Measurements from ENCODE around the gene WFDC9. TPM values are rescaled to one million over a fixed set of nuclear protein-coding genes. Genes with fewer than 3 reads are reported as not detected.
"Not testable (repeated sequence)": the region's sequence is repeated elsewhere in the genome, so short reads cannot be mapped to it uniquely, and the experiment has no call there.

WFDC9 gene
- total RNA-seq (2014; rRNA removed; shearing (Covaris generic)) = not detected in 2 replicates
- not detected in 2 replicates for polyA plus RNA-seq (2015; cell fraction: cytosol; rRNA removed)
- polyA plus RNA-seq (2015; cell fraction: nucleus; rRNA removed) = not detected in 2 replicates

DNA sequence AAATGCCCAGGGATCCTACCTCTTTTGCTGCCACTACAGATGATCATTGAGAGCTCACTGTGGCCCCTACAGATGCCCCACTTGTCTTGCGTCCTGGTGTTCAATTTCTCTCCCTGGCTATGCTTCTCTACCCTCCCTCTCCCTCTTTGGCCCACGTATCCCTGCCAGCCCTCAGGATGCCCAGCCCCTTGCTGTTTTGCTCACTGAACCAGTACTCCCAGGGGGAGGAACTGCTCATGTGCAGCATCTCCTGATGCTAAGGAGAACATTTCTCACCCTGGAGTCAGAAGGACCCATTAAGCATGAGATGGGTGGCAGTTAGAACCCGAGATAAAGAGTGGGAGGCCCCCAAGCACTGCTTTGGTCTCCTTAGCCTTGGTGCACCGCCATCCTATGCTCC is at the start of gene WFDC9:
TSS of gene WFDC9 (minus strand) at position 101 of the 400 bp plus-strand sequence. CDS start 21,103 bp downstream, outside the sequence.
- in situ Hi-C loops (cut with HindIII; ENCODE audit: low pct_unique_long_range_greater_than_20kb, low sequenced_read_pairs) = no loop called here
- no peak for DNase-seq (ENCODE audit: low read depth, low spot score)

DNA sequence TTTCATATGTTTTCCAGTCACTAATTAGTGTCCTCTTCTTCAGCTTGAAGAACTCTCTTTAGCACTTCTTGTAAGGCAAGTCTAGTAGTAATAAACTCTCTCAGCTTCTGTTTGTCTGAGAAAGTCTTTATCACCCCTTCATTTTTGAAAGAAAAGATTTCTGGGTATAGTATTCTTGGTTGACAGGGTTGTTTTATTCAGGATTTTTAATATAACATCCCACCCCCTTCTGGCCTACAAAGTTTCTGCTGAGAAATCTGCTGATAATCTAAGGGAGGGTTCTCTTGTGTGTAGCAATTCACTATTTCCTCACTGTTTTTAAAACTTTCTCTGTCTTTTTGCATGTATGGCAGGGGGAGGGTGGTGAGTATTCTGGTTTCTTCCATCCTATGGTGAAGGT is 48.6 kb upstream of the WFDC9 start:
- DNase-seq (ENCODE audit: low read depth, low spot score) = no peak
- in situ Hi-C loops (cut with HindIII; ENCODE audit: low pct_unique_long_range_greater_than_20kb, low sequenced_read_pairs) = no loop called here

DNA sequence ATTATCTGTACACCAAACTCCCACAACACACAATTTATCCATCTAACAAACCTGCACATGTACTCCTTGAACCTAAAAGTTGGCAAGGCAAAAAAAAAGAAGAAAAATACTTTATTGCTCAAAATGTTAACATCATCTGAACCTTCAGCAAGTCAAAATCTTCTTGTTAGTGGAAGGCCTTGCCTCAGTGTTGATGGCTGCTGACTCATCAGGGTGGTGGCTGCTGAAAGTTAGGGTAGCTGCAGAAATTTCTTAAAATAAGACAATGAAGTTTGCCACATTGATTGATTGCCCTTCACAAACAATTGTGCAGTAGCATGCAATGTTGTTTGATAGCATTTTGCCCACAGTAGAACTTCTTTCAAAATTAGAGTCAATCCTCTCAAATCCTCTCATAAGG is 41.7 kb upstream of the WFDC9 start:
- DNase-seq (ENCODE audit: low read depth, low spot score) = no peak
- in situ Hi-C loops (cut with HindIII; ENCODE audit: low pct_unique_long_range_greater_than_20kb, low sequenced_read_pairs) = no loop called here

DNA sequence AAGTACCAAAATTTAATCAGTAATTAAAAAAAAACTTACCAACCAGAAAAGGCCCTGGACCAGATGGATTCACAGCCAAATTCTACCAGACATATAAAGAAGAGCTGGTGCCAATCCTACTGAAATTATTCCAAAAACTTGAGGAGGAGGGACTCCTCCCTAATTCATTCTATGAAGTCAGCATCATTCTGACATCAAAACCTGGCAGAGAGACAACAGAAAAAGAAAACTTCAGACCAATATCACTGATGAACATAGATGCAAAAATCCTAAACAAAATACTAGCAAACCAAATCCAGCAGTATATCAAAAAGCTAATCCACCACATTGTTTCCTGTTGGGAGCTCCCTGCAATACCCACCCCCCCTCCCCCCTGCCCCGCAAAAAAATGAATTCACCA is 39.1 kb upstream of the WFDC9 start, which contains the start of gene WFDC11:
TSS of gene WFDC11 (minus strand) at position 101 of the 400 bp plus-strand sequence. CDS start 19,639 bp downstream, outside the sequence.
- DNase-seq (ENCODE audit: low read depth, low spot score) = no peak
- in situ Hi-C loops (cut with HindIII; ENCODE audit: low pct_unique_long_range_greater_than_20kb, low sequenced_read_pairs) = no loop called here

DNA sequence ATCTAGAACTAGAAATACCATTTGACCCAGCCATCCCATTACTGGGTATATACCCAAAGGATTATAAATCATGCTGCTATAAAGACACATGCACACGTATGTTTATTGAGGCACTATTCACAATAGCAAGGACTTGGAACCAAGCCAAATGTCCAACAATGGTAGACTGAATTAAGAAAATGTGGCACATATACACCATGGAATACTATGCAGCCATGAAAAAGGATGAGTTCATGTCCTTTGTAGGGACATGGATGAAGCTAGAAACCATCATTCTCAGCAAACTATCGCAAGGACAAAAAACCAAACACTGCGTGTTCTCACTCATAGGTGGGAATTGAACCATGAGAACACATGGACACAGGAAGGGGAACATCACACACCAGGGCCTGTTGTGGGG is 26.0 kb upstream of the WFDC9 start:
- DNase-seq (ENCODE audit: low read depth, low spot score); in situ Hi-C loops (cut with HindIII; ENCODE audit: low pct_unique_long_range_greater_than_20kb, low sequenced_read_pairs): not testable (repeated sequence)

DNA sequence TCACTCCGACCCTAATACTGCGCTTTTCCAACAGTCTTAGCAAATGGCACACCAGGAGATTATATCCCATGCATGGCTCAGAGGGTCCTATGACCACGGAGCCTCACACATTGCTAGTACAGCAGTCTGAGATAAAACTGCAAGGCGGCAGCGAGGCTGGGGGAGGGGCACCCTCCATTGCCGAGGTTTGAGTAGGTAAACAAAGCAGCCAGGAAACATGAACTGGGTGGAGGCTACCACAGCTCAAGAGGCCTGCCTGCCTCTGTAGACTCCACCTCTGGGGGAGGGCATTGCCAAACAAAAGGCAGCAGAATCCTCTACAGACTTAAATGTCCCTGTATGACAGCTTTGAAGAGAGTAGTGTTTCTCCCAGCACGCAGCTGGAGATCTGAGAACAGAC is 20.6 kb upstream of the WFDC9 start:
- in situ Hi-C loops (cut with HindIII; ENCODE audit: low pct_unique_long_range_greater_than_20kb, low sequenced_read_pairs); DNase-seq (ENCODE audit: low read depth, low spot score): not testable (repeated sequence)

DNA sequence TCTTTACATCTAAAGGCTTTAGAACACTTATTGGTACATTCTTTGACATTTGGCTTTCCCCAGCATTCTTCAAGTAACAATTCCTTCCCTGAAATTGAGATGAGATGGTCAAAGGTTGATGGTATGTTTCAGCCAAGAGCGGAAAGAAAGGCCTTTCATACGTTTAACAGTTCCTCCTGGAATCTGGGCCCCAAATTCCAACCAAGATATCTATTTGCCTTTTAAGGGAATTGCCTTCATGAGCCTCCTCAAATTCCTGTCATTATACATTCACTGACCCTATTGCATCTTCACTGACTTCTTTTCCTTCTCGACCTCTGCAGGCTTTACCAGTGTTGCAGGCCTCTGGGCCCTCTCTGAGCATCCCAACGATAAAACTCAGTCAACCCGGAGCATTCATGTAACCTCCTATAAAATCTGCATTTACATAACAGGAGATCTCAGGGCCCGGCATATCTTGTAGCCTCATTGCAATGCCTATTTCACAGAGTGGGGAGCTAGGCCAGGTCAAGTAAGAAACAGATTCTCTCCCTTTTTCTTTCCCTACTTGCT is 18.3 kb upstream of the WFDC9 start:
- DNase-seq (ENCODE audit: low read depth, low spot score) = no peak
- in situ Hi-C loops (cut with HindIII; ENCODE audit: low pct_unique_long_range_greater_than_20kb, low sequenced_read_pairs) = no loop called here

DNA sequence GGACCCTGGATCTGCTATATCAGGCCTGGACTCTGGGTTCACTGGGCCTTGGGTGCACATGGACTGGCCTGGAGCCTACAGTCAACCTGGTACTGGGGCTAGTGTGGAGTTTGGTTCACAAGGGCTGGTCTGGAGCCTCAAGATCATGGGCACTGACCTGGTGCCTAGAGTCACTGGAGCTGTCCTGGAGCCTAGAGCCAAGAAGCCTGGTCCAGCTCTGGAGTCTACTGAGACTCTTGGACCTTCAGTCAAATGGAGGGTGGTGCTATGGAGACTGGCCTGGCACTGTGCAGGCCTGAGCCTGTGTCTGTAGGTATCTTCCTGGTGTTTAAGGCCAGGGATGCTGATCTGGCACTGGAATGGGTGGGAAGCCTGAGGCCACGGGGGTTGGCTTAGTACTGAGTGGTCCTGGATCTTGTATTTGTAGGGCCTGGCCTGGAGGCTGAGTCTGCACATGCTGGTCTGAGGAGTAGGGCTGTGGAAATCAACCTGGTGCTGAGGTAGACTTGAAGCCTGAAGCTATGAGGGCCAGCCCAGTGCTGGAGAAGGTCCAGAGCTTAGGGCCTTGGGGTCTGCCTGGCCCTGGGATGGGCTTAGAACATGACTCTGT is 16.5 kb upstream of the WFDC9 start:
- no peak for DNase-seq (ENCODE audit: low read depth, low spot score)
- in situ Hi-C loops (cut with HindIII; ENCODE audit: low pct_unique_long_range_greater_than_20kb, low sequenced_read_pairs) = no loop called here

DNA sequence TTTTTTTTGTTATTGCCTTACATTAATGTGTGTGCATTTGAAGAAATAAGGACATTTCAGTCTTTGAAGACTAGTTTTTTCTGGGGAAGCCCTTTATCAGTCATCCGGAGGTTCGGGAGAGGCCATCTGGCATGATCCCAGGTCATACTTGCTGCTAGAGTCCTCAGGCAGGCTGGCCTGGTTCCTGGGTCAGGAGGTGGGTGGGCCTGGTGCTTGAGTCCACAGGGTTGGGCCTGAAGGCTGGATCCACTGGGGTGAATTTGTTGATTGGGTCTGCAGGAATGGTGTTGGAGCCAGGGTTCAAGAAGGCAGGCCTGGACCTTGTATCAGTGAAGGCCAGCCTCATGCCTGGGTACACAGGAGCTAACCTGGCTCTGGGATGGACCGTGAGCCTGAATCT is 15.8 kb upstream of the WFDC9 start:
- in situ Hi-C loops (cut with HindIII; ENCODE audit: low pct_unique_long_range_greater_than_20kb, low sequenced_read_pairs) = no loop called here
- DNase-seq (ENCODE audit: low read depth, low spot score) = no peak

DNA sequence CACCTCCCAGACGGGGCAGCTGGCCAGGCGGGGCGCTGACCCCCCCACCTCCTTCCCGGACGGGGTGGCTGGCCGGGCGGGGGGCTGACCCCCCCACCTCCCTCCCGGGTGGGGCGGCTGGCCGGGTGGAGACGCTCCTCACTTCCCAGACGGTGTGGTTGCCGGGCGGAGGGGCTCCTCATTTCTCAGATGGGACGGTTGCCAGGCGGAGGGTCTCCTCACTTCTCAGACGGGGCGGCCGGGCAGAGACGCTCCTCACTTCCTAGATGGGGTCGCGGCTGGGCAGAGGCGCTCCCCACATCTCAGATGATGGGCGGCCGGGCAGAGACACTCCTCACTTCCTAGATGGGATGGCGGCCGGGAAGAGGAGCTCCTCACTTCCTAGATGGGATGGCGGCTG is 14.8 kb upstream of the WFDC9 start:
- in situ Hi-C loops (cut with HindIII; ENCODE audit: low pct_unique_long_range_greater_than_20kb, low sequenced_read_pairs); DNase-seq (ENCODE audit: low read depth, low spot score): not testable (repeated sequence)

DNA sequence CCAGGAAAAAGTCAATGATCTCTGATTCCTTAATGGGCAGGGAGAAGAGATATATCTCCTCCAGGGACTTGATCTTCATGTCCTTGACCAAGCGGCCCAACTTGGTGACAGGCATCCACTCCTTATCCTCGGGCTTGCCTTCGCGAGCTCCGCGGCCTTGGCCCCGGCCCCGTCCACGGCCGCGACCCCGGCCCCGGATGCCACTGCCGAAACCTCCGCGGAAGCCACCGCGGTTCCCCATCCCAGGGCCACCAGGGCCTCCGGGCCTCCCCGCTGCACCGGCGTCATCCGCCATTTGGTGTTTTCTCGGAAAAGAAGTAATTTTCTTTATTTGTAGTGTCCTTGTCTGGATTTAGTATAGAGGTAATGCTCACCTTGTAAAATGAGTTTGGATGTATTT is 10.0 kb upstream of the WFDC9 start:
- in situ Hi-C loops (cut with HindIII; ENCODE audit: low pct_unique_long_range_greater_than_20kb, low sequenced_read_pairs); DNase-seq (ENCODE audit: low read depth, low spot score): not testable (repeated sequence)

DNA sequence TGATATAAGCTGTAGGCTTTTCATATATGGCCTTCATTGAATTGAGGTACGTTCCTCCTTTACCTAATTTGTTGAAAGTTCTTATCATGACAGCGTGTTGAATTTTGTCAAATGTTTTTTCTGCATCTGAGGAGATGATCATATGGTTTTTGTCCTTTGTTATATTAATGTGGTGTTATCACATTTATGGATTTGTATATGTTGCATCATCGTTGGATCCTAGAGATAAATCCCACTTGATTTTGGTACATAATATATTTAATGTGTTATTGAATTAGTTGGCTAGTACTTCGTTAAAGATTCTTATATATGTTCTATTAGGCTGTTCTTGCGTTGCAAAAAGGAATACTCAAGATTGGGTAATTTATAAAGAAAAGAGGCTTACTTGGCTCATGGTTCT is 8.6 kb upstream of the WFDC9 start:
- DNase-seq (ENCODE audit: low read depth, low spot score) = no peak
- in situ Hi-C loops (cut with HindIII; ENCODE audit: low pct_unique_long_range_greater_than_20kb, low sequenced_read_pairs) = no loop called here

DNA sequence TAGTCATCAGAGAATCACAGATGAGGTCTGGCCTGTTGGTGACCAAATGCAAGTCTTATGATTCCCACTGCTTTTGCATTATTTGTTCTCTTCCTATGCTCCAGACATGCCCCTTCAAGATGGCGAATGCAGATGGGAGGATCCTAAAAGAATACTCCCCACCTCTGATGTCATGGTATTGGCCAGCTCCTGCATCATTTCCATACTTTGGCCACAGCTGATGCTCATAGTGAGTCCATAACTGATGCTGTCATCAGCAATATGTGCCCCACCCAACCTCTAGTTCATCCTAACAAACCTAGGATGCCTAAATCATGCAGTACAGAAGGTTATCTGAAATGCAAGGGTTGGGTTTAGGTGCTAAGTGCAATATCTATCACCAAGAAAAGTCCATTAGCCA is 5.4 kb upstream of the WFDC9 start:
- no peak for DNase-seq (ENCODE audit: low read depth, low spot score)
- in situ Hi-C loops (cut with HindIII; ENCODE audit: low pct_unique_long_range_greater_than_20kb, low sequenced_read_pairs) = no loop called here

DNA sequence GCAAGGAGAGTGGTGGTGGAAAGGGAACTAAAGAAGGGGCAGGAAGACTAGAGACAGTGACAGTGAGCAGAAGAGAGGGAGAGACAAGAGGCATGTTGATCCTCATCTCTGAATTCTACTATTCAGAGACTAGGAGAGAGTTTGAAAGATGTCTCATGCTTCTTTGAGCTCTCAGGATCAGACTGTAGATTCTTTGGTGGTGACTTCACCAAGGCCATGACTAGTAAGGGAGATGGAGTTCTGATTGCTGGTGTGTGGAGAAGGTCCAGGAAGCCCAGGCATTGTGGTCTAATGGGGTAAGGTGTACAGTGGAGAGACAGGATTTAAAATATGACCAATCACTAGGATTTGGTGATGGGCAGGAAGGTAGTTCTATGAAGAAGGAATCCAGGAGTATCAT is 713 bp downstream of the WFDC9 start:
- in situ Hi-C loops (cut with HindIII; ENCODE audit: low pct_unique_long_range_greater_than_20kb, low sequenced_read_pairs) = no loop called here
- DNase-seq (ENCODE audit: low read depth, low spot score) = no peak

DNA sequence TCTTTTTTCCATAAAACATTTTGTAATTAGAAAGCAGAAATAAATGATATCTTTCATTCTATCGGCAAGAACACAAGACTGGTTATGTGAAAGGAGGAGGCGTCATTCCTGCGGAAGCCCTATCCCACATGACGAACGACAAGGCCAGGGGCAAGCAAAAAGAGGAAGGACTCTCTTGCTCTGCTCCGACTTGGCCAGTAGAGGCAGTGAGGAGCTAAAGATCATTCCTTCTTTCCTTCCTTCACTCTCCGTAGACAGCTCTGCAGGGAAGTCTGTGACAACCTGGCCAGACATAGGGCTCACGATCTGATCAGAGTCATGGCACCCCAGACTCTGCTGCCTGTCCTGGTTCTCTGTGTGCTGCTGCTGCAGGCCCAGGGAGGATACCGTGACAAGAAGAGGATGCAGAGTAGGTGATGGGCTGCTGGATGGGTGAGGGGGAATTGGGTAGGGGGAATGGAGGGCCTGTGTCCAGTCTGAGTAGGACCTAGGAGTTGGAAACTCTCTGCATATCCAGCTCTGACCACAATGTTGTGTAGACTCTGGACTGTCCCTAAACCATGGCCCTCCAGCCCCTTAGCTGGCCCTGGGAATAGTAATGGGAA is 1.5 kb downstream of the WFDC9 start, which contains the start of gene WFDC10A:
TSS of gene WFDC10A (plus strand) at position 244 of the 605 bp plus-strand sequence. CDS start at position 319, 75 bp downstream.
- in situ Hi-C loops (cut with HindIII; ENCODE audit: low pct_unique_long_range_greater_than_20kb, low sequenced_read_pairs) = no loop called here
- peak; percentile 93 for DNase-seq (ENCODE audit: low read depth, low spot score)

DNA sequence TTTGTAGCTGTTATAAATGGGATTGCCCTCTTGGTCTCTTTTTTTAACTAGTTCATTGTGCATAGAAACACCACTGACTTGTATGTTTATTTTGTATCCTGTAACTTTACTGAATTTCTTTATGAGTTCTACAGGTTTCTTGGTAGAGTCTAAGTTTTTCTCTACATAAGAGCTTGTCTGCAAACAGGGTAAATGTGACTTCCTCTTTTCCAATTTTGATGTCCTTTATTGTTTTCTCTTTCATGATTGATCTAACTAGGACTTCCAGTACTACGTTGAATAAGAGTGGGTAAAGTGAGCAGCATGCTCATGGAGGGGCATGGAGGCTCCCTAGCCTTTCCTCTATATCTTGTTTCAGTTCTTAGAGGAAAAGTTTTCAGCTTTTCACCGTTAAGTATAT is 4.5 kb downstream of the WFDC9 start:
- in situ Hi-C loops (cut with HindIII; ENCODE audit: low pct_unique_long_range_greater_than_20kb, low sequenced_read_pairs) = no loop called here

DNA sequence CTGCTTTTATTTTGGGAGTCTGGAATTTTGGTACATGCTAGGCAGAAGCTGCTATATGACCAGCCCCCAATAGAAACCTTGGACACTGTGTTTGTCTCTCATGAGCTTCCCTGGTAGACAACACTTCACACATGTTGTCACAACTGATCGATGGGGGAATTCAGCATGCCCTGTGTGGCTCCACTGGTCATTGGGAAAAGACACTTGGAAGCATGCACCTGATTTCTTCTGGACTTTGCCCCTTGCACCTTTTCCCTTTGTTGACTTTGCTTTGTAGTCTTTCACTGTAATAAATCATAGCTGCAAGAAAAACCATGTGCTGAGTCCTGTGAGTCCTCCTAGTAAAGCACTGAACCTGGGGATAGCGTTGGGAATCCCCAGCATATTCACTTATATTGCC is 9.5 kb downstream of the WFDC9 start:
- in situ Hi-C loops (cut with HindIII; ENCODE audit: low pct_unique_long_range_greater_than_20kb, low sequenced_read_pairs) = no loop called here
- no peak for DNase-seq (ENCODE audit: low read depth, low spot score)

More for the DNA sequence above, 4.5 kb downstream of the WFDC9 start:
- no peak for DNase-seq (ENCODE audit: low read depth, low spot score)

DNA sequence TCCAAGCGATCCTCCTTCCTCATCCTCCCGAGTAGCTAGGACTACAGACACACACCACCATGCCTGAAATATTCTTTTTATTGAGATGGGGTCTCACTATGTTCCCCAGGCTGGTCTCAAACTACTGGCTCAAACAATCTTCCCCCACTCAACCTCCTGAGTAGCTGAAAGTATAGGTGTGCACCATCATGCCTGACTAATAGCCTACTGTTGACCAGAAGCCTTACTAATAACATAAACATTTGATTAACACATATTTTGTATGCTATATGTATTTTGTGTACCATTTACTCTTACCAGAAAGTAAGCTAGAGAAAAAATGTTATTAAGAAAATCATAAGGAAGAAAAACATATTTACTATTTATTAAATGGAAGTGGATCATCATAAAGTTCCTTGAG is 13.5 kb downstream of the WFDC9 start:
- no peak for DNase-seq (ENCODE audit: low read depth, low spot score)
- in situ Hi-C loops (cut with HindIII; ENCODE audit: low pct_unique_long_range_greater_than_20kb, low sequenced_read_pairs) = no loop called here

DNA sequence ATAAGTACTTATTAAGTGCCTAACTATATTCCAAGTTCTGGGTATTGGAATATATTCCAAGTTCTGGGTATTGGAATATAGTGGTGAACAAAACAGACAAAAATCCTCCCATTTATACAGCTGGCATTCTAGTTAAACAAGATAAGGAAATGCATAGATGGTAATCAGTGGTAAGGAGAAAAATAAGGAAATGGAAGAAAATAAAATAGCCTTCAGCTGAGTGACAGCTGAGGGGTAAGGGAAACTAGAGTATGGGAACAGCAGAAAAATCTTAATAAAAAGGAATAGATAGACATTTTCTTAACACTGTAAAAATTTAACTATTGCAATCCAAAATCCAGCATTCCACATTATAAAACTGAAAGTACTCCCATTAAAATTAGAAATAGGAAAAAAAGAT is 18.8 kb downstream of the WFDC9 start:
- in situ Hi-C loops (cut with HindIII; ENCODE audit: low pct_unique_long_range_greater_than_20kb, low sequenced_read_pairs) = no loop called here

More for the DNA sequence above, 18.8 kb downstream of the WFDC9 start:
- DNase-seq (ENCODE audit: low read depth, low spot score) = no peak
